ENCODE data around the gene BATF2. TPM values are rescaled to one million over a fixed set of nuclear protein-coding genes. Genes with fewer than 3 reads are reported as not detected.

The BATF2 gene
- total and polyA plus RNA-seq, 9 of the 15 experiments (the other 6 are each of a cell fraction or from before 2014, with no cell fraction given): 1.7 to 8.9 (median 6.4) TPM

- peak in 1 of 3 experiments; percentile 62; a peak in 2 of 6 replicates for TF ChIP-seq ZBTB11 (CRISPR knock-in tag; IDR thresholded peaks at IDR 0.05)
- no peak for TF ChIP-seq KAT2B (IDR thresholded peaks at IDR 0.05; ENCODE audit: low read depth, low read length)
- no peak for TF ChIP-seq BRD4 (IDR thresholded peaks at IDR 0.05)
- TF ChIP-seq NR4A1 (CRISPR knock-in tag; IDR thresholded peaks at IDR 0.05): no peak
- no peak for TF ChIP-seq NR4A1 (tag; IDR thresholded peaks at IDR 0.05)
- TF ChIP-seq POLR3A (IDR thresholded peaks at IDR 0.05; ENCODE audit: borderline replicate concordance, extremely low read depth, insufficient read depth, insufficient read length): no peak
- TF ChIP-seq NUFIP1 (IDR thresholded peaks at IDR 0.05; ENCODE audit: partially characterized antibody): no peak
- TF ChIP-seq ZNF165 (CRISPR knock-in tag; IDR thresholded peaks at IDR 0.05; ENCODE audit: borderline replicate concordance): 0 out of 2 replicates have a peak, but pooled peaks have one; percentile 69
- no peak for TF ChIP-seq HBP1 (CRISPR knock-in tag; IDR thresholded peaks at IDR 0.05)
- TF ChIP-seq HNRNPLL (IDR thresholded peaks at IDR 0.05; ENCODE audit: low read depth, low read length, poor library complexity, severe bottlenecking): peak; percentile 71
- peak; percentile 66; the same call in 1 of the 2 replicates for TF ChIP-seq ZBTB1 (CRISPR knock-in tag; IDR thresholded peaks at IDR 0.05; ENCODE audit: borderline replicate concordance, low read depth)
- TF ChIP-seq NCOA1 (IDR thresholded peaks at IDR 0.05; ENCODE audit: low read depth): no peak
- no peak for TF ChIP-seq CHCHD3 (CRISPR knock-in tag; IDR thresholded peaks at IDR 0.05)
- TF ChIP-seq ZNF609 (CRISPR knock-in tag; IDR thresholded peaks at IDR 0.05; ENCODE audit: borderline replicate concordance): no peak
- TF ChIP-seq HNRNPL (IDR thresholded peaks at IDR 0.05; ENCODE audit: low read depth, low read length): peak; percentile 89; the same call in 1 of the 2 replicates
Observed at GRCh38 chr11:65040847-65041622, 44.3 kb upstream of the BATF2 start, which contains the start of gene SAC3D1 (continued).
